ENCODE results near the gene UGT1A10.

- TF ChIP-seq CTCF (conservative IDR thresholded peaks at IDR 0.05; ENCODE audit: low read depth, low read length): no peak
- no peak for TF ChIP-seq EZH2 (IDR thresholded peaks at IDR 0.05; ENCODE audit: borderline replicate concordance, low read depth, low read length, poor library complexity, severe bottlenecking)
Observed at GRCh38 chr2:233713262-233713615, 77.0 kb downstream of the UGT1A10 start.
